Midbrain (tissue), 1 donor: ENCODE data around the gene LRTM2.

Source experiments
- DNase-seq: peaks from one replicate; lab custom pipeline; 2025; lab: John Stamatoyannopoulos, UW

LRTM2 gene

GRCh38 chr12:1865284-1865866, 45.0 kb downstream of the LRTM2 start:
- no peak for DNase-seq

- DNase-seq: no peak
Measured at GRCh38 chr12:1869145-1869544, 48.8 kb downstream of the LRTM2 start.

DNA sequence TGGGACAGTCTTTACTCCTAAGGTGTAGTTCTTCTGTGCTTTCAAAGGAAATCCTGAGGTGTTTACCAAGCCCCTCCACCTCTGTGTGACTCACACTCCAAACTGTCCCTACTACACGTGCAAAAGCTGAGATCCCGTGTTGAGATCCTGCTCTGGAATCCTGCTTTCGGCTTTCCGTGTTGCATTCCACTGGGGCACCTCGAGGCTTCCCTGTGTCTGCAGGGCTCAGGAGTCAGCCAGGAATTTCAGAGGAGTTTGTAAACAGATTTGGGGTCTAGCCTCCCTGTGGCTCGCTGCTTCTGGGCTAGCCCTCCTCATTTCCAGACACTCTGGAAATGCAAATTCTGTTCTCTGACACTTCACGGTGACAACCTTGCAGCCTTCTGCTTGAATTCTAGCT, 49.7 kb downstream of the LRTM2 start:
- DNase-seq: no peak

- DNase-seq: no peak
Measured at GRCh38 chr12:1870998-1871917, 50.9 kb downstream of the LRTM2 start.

DNA sequence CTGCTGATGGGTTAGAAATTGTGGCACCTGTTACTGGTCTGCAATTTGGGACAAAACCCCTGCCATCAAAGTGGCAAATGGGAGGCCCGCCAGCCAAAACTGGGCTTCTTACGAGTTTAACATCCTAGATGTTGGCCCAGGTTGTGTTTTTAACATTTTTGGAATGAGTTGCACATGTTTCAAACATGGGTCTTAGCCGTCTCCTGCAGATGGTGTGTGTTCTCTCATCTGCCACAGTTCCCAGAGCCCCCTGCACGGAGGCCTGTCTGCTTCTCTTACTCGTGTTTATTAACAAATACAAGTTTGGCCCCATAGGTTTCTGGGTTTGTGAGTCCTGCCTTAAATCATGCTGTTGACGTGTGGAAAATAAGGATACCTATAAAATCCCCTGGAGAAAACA, 51.6 kb downstream of the LRTM2 start:
- no peak for DNase-seq

DNA sequence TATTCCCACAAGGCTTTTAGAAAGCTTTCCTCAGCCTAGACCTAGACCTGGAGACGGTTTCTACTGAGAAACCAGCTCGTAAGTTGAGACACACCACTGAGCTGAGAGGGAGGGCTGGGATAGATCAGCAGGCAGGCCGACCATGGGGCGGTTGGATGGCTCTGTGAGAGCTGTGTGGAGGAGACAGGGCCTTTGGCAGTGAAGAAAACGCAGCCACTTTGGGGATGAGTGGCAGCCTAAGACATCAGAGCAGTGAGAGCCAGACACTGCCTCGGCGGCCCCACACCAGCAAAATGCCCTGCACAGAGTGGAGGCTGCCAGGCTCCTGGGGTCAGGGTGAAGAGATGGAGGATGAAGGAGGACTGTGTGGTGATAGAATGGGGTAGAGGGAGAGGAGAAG, 52.1 kb downstream of the LRTM2 start:
- no peak for DNase-seq

GRCh38 chr12:1873531-1874510, 53.5 kb downstream of the LRTM2 start:
- DNase-seq: no peak

DNA sequence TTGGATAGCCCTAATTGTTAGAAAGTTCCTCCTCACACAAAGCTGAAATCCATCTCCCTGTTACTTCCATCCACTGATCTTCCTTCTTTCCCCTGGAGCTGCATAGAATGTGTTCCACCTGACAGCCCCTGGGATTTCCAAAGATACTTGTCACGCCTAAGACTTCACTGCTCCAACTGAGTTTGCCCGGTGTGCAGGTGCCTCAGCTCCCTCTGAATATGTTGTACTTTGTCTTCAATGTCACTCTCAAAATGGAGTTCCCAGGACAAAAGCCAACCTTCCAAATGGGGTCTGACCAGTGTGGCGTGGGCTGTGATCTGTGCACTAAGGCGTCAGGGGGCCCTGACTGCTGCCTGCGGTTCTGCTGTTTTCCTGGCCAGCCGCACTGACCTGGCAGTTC, 55.2 kb downstream of the LRTM2 start:
- DNase-seq: no peak

- DNase-seq: no peak
Measured at GRCh38 chr12:1876086-1876485, 55.7 kb downstream of the LRTM2 start.

DNA sequence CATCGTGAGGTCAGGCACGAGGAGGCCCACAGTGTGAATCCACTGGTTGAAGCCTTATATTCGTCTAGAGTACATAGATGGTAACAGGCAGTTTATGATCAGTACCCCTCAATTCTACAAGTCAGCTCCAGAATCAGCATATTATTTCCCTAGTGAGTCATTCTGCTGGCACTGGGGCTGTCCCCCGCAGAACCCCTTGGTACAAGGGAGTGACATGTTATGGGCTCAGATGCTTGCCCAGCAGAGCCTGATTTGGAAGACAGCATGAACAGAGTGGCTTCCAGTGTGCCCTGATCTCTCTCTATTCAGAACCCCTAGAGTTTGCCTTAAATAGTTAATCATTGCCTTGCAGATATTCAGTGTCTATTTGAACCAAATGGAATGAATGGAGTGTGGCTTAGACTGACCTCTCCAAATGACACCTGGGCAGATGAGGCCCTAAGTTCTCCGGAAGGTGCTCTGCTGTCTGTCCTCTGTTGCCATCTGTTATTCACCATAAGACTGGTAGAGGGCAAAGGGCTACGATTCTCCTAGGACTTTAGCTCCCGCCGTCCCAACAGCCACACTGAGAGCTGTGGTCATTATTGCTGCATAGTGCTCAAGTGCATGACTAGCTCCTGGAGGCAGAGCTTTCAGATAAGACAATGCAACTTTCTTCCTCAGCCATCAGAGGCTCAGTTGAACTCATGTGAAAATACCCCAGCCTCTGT, 57.0 kb downstream of the LRTM2 start:
- DNase-seq: no peak

DNA sequence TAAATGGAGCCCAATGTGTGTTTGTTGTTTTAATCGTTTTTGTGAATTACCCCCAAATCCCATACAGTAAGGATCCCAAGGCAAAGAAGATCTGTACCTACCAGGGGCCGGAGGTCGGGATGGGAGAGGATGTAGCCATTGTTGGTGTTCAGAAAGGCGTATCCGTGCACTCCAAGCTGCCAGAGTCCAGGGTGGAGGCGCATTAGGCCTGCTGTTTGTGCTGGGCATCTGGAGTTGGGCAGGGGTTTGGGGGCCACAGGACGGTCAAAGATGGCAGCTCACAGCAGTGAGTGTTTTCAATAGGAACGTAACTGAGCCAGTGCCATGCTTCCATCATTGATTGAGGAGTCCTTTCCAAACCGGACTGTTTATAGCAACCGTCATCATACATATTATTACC, 57.8 kb downstream of the LRTM2 start:
- no peak for DNase-seq

DNA sequence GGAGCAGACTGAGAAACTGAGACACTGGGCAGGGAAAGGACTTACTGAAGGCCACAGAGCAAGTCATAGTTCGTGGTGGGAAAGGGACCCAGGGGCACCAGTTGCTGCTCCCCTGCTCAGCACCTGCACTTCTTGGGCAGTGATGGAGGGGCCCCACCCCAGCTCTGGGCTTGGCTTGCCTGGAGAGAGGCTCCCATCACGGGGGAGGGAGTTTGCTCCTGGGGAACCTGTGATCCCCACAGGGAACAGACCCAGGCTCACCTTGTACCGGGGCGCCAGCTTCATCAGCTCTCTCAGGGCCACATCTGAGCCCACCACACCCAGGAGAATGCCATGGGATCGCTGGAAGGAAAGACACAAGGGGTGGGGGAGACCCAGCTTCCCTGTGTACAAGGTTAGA, 58.3 kb downstream of the LRTM2 start:
- DNase-seq: no peak

DNA sequence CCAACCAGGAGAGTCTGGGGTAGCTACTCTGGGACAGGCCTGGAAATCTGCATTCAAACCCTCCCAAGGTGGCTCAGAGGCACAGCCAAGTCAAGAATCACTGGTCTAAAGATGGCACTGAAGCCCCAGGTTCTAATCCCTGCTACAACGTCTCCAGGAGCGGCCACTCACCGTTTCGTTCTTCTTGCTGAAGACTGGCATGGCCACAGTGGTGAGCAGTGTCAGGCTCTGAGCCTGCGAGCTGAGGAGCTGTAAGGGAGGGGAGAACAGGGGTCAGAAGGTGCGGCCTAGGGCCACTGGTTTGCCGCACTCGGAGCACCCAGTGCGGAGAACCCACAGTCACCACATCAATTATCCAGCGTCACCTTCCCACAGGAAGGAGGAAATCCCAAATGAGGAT, 59.3 kb downstream of the LRTM2 start:
- DNase-seq: no peak

DNA sequence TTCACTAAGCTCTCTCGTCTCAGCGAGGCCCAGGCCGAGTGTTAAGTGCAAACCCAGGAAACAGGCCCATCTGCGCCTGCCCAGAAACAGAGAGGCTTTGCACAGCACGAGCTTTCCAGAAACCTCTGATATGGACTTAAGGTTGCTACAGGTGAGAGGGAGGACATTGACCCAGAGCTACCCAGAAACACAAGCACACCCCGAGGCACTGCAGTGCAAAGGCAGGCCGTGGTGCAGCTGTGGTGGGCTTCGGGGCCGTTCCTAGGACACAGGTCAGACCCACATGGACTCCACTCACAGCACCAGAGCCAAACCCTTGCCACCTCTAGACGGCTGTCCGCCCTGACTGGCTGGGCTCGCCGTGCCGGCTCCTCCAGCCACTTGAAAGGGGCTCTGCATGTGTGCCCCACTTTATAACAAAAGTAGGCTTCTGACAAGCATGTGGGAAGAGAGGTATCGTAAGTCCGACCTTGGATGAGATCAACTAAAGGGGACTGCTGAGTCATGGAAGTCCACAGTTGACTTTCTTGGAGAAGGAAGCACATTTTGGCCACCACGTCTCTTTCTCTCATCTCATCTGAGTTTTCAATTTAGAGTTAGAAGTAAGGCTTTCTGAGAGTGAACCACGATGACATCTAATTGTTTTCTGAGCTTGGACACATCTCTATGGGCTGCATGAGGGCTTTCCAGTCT, 59.9 kb downstream of the LRTM2 start:
- DNase-seq: no peak

GRCh38 chr12:1880876-1881275, 60.5 kb downstream of the LRTM2 start:
- DNase-seq: no peak

- DNase-seq: no peak
Measured at GRCh38 chr12:1881301-1881700, 60.9 kb downstream of the LRTM2 start.

DNA sequence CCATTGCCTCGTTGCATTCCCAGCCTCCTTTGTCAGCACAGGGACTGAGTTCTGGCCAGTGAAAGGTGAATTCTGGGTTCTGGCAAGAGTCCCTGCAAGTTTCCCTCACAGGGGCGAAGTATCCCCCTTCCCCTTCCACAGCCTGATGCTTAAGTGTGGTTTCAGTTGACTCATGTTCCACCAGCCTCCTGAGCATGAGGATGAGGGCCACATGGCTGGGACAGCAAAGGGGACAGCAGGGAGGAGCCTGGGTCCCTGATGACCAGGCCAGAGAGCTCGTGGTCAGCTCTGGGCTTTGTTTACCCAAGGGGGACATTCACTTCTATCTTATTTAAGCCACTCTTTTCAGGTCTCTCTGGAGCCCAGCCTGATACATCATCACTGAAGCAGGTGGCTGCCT, 61.6 kb downstream of the LRTM2 start:
- no peak for DNase-seq

DNA sequence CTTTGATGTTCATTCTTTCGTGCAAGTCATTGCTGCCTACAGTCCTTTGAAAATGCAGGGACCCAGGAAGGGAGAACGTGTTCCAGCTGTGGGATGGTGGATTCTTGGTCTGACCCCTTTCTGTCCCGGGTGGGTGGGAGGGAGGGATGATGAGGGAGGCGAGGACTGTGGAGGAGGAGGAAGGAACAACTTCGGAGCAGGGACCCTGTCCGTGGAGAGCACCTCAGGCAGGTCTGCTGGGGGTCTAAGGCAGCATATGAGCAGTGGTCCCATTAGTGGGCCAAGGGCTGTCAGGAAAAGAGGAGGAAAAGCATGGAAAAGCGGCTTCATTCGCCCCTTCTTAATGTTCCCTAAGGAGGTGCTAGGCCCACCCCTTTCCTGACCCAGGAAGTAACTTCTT, 62.0 kb downstream of the LRTM2 start:
- DNase-seq: no peak

GRCh38 chr12:1882850-1883470, 62.6 kb downstream of the LRTM2 start:
- no peak for DNase-seq

- no peak for DNase-seq
Measured at GRCh38 chr12:1883513-1883912, 63.1 kb downstream of the LRTM2 start.

GRCh38 chr12:1884651-1885050, 64.3 kb downstream of the LRTM2 start:
- no peak for DNase-seq
